Esophagus squamous epithelium (tissue), 5 donors: ENCODE measurements around the gene PGGHG. TPM values are rescaled to one million over a fixed set of nuclear protein-coding genes. Genes with fewer than 3 reads are reported as not detected.

Source experiments
- DNase-seq: peaks from one replicate; lab custom pipeline; 2025; lab: John Stamatoyannopoulos, UW
- H3K27ac ChIP-seq, 4 donors: fragments of 200-600 bp; sonication (generic); one replicate each; pipeline ENCODE4 v1.5.1; 2016 to 2019; ENCODE audit warnings: mild to moderate bottlenecking in 1 of 4
- H3K27me3 ChIP-seq, 4 donors: fragments of 200-600 bp; sonication (generic); 1 replicate in 3 of 4; 2 replicates in 1 of 4; pipeline versions ENCODE4 v1.5.1 to v1.6.0; 2017 to 2021; ENCODE audit warnings: antibody characterized with exemption in 1 of 4
- H3K36me3 ChIP-seq, 3 donors: fragments of 200-600 bp; sonication (generic); one replicate each; pipeline ENCODE4 v1.5.1; 2016 to 2019
- H3K4me1 ChIP-seq, 3 donors: fragments of 200-600 bp; sonication (generic); one replicate each; pipeline ENCODE4 v1.5.1; 2017 to 2019
- H3K4me3 ChIP-seq, 4 donors: fragments of 200-600 bp; sonication (generic); 1 replicate in 3 of 4; 2 replicates in 1 of 4; pipeline ENCODE4 v1.5.1; 2016 to 2019; ENCODE audit warnings: mild to moderate bottlenecking in 2 of 4, moderate library complexity in 1 of 4
- H3K9me3 ChIP-seq, 3 donors: fragments of 200-600 bp; sonication (generic); one replicate each; pipeline ENCODE4 v1.5.1; 2016 to 2019
- POLR2A ChIP-seq, 4 donors: fragments of 450-650 bp; IDR thresholded peaks; one replicate each; pipeline ENCODE4 v1.6.1; 2017; ENCODE audit warnings: antibody characterized with exemption in 4 of 4, mild to moderate bottlenecking in 4 of 4, moderate library complexity in 3 of 4
- WGBS, 2 donors: methylation state at CpG; one replicate each; pipeline ENCODE4 v1.1.5; 2018; 5-methylcytosine and 5-hydroxymethylcytosine counted together
- intact Hi-C: fragments of 100-400 bp; cut with DNase I; formaldehyde crosslinking; loops from one replicate; pipeline ENCODE4 v1.15.0; 2022
- total RNA-seq, 4 donors: library from RNA; depleted of rRNA; stranded (reverse); fragments of >200 nt; gene quantifications; one replicate each; pipeline ENCODE4 v1.1.0, GENCODE V29; 2016
- TF ChIP-seq, protein P1 (sequence below), 6 experiments: fragments of 450-650 bp in 4 of 6; fragments of 200-600 bp in 2 of 6; sonication (generic) in 2 of 6; IDR thresholded peaks; one replicate each; pipeline ENCODE4 v1.5.1; 2016 to 2019; ENCODE audit warnings: antibody characterized with exemption in 6 of 6, mild to moderate bottlenecking in 4 of 6, moderate library complexity in 4 of 6
- donor health status: DM: yes; HTN: yes; CAD: no.

Gene PGGHG
- total RNA-seq, 4 donors from 2014 or later = 5.3 to 15.3 (median 5.9) TPM

GRCh38 chr11:293852-294661 is 5.1 kb downstream of the PGGHG start:
- Histone ChIP-seq H3K4me1 (peaks cover 12 to 36% (median 13%) of the 10 kb centered on the region in 3 donors), H3K36me3 (peaks cover 0 to 32% (median 0%) of the 10 kb centered on the region in 3 donors), H3K9me3 (no peaks in the 10 kb centered on the region), H3K27ac (no peak overlapping the region), H3K4me3 (no peak overlapping the region), H3K27me3 (peaks cover 0 to 36% (median 4%) of the 10 kb centered on the region in 4 donors)
- no peak for TF ChIP-seq POLR2A (IDR thresholded peaks at IDR 0.05)
- TF ChIP-seq, protein P1, sequence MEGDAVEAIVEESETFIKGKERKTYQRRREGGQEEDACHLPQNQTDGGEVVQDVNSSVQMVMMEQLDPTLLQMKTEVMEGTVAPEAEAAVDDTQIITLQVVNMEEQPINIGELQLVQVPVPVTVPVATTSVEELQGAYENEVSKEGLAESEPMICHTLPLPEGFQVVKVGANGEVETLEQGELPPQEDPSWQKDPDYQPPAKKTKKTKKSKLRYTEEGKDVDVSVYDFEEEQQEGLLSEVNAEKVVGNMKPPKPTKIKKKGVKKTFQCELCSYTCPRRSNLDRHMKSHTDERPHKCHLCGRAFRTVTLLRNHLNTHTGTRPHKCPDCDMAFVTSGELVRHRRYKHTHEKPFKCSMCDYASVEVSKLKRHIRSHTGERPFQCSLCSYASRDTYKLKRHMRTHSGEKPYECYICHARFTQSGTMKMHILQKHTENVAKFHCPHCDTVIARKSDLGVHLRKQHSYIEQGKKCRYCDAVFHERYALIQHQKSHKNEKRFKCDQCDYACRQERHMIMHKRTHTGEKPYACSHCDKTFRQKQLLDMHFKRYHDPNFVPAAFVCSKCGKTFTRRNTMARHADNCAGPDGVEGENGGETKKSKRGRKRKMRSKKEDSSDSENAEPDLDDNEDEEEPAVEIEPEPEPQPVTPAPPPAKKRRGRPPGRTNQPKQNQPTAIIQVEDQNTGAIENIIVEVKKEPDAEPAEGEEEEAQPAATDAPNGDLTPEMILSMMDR (IDR thresholded peaks at IDR 0.05) = no peak
- WGBS, 2 donors = 87 to 92% methylated on average over 6 to 12 of the region's 27 CpGs
- intact Hi-C loops = no loop called here
- DNase-seq = no peak

GRCh38 chr11:294780-295179 is 5.9 kb downstream of the PGGHG start:
- no peak overlapping the region for H3K4me3 ChIP-seq
- intact Hi-C loops = no loop called here
- WGBS, 2 donors = 100% methylated on average over 1 to 2 of the region's 16 CpGs
- H3K27ac ChIP-seq = no peak overlapping the region
- TF ChIP-seq, protein P1 (IDR thresholded peaks at IDR 0.05) = no peak
- no peak for TF ChIP-seq POLR2A (IDR thresholded peaks at IDR 0.05)
- H3K4me1 ChIP-seq = peaks cover 7 to 32% (median 15%) of the 10 kb centered on the region in 3 donors
- no peak for DNase-seq
- no peaks in the 10 kb centered on the region for H3K9me3 ChIP-seq
- peaks cover 0 to 43% (median 7%) of the 10 kb centered on the region in 4 donors for H3K27me3 ChIP-seq
- peaks cover 0 to 32% (median 0%) of the 10 kb centered on the region in 3 donors for H3K36me3 ChIP-seq

- peaks cover 0 to 32% (median 0%) of the 10 kb centered on the region in 3 donors for H3K36me3 ChIP-seq
- H3K9me3 ChIP-seq = no peaks in the 10 kb centered on the region
- intact Hi-C loops = no loop called here
- TF ChIP-seq, protein P1 (IDR thresholded peaks at IDR 0.05) = no peak
- TF ChIP-seq POLR2A (IDR thresholded peaks at IDR 0.05) = no peak
- H3K27ac ChIP-seq = no peak overlapping the region
- DNase-seq = no peak
- peaks cover 3 to 28% (median 16%) of the 10 kb centered on the region in 3 donors for H3K4me1 ChIP-seq
- H3K27me3 ChIP-seq = peaks cover 0 to 51% (median 8%) of the 10 kb centered on the region in 4 donors
- no peak overlapping the region for H3K4me3 ChIP-seq
- 71 to 76% methylated on average over 7 to 13 of the region's 26 CpGs for WGBS, 2 donors
Measured at GRCh38 chr11:295351-296170, 6.6 kb downstream of the PGGHG start.

DNA sequence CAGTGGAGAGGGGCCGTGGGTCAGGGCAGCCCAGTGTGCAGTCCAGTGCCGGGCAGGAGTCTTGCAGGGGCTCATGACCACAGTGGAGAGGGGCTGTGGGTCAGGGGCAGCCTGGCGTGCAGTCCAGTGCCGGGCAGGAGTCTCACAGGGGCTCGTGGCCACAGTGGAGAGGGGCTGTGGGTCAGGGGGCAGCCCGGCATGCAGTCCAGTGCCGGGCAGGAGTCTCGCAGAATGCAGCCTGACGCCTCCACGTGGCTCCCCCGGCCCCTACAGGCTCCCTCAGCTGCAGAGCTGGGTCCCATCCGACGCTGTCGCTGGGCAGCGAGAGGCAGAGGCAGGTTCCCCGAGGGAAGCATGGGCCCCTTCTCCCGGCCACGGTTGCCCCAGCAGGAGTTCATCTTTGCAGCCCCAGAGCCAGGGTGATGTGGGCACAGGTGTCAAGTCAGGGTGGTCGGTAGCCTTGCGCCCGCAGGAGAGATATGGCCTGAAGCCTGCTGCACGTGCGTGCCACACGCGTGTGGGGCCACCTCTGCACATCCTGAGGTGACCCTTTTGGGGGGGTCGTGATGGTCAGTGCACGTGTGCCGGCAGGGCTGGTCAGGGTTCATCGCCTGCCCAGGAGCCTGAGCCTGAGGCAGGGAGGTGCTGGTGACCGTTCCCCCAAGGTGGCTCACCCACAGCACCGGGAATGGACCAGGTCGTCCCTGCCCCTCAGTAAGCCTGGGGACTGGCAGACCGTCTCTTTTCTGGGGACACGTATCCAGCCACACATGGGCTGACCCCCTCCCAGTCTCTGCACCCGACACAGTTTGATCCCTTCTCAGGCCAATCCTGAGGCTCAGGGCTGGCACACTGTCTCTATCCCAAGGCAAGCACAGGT is 7.5 kb downstream of the PGGHG start:
- H3K9me3 ChIP-seq = no peaks in the 10 kb centered on the region
- H3K4me1 ChIP-seq = peaks cover 3 to 28% (median 16%) of the 10 kb centered on the region in 3 donors
- no peak for TF ChIP-seq POLR2A (IDR thresholded peaks at IDR 0.05)
- no peak overlapping the region for H3K4me3 ChIP-seq
- WGBS, 2 donors = 52 to 72% methylated on average over 5 to 13 of the region's 35 CpGs
- peaks cover 0 to 59% (median 8%) of the 10 kb centered on the region in 4 donors for H3K27me3 ChIP-seq
- DNase-seq = no peak
- no peak overlapping the region for H3K27ac ChIP-seq
- intact Hi-C loops = no loop called here
- peaks cover 0 to 32% (median 0%) of the 10 kb centered on the region in 3 donors for H3K36me3 ChIP-seq
